Urothelium cell line (cell line): ENCODE data around the gene GALNT9.
"Not testable (repeated sequence)": the region's sequence is repeated elsewhere in the genome, so short reads cannot be mapped to it uniquely, and the experiment has no call there.

Experiments used
- DNase-seq: peaks from one replicate; pipeline ENCODE4 v3.0.0; 2011; ENCODE audit warnings: low spot score, mixed read lengths
- FAIRE-seq: peaks from 2 replicates; lab custom pipeline; 2011; peaks lifted over from hg19 to GRCh38; lab: Jason Lieb, UNC

GALNT9 gene

DNA sequence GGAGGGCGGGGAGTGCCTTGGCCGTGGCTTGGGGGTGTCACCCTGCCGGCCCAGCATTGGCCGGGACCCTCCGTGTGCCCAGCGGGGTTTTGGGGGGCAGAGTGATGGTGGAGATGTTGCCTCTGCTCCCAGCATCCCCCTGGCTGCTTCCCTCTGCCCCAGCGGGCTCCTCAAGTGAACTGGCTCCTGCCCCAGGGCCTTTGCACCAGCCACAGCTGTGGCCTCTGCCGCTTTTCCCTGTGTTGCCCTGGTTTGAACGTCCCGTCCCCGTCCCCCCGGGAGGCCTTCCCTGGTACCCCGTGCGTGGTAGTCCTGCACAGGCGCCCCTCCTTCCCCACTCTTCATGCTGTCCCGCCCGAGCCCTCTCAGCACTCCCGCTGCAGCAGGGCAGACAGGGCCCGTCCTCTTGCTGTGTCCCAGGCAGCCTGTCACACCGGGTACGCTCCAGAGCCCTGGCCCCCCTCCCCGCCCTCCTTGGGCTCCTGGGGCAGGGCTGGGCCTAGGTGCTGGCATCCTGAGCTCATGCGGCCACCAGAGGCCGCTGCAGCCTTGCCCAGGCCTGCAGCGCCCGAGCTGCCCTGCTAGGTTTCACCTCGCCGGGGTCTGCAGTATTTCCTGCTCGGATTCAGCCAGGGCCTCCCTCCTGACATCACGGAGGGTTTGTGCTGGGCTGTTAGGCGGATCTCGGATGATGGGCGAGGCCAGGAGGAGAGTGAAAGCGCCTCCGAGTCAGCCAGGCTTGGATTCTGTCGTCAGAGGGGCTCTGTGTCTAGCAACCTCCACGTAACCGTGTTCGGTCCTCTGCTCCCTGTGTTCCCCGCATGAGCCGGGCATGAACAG, 175.7 kb downstream of the GALNT9 start:
- DNase-seq (peak; percentile 86), FAIRE-seq (no peak)

DNA sequence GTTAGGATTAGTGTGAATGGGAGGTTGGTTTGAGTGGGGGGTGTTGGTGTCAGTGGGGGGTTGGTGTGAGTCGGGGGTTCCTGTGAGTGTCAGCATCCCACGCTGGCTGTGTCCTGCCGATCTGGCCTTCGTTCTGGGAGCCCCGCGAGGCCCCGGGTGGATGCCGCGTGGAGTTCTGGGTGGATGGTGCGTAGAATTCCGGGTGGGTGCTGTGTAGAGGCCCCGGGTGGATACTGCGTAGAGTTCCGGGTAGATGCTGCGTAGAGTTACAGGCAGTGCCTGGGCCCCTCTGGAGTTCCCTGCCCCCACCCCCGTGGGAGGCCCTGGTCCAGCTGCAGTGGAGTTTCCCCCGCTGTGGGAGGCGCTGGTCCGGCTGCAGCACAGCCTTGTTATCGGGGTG, 176.4 kb downstream of the GALNT9 start:
- FAIRE-seq (no peak), DNase-seq (no peak)

DNA sequence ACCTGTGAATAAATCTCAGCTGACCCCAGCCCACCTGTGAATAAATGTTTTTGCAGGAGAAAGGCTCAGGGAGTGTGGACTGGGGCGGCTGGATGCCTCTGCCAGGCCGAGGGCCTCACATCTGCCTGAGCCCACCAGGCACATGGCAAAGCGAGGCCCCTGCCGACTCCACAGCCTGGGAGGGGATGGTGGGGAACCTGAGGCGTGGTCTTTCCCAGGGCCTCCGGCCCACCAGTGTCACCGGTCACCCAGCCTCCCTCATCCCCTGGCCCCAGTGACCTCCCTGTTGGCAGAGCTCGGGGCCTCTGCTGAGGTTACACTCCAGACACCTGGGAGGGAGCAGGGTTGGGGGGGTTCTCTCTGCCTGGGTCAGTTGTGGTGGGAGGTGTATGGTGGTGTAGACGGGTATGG, 177.0 kb downstream of the GALNT9 start:
- FAIRE-seq, result no peak

DNA sequence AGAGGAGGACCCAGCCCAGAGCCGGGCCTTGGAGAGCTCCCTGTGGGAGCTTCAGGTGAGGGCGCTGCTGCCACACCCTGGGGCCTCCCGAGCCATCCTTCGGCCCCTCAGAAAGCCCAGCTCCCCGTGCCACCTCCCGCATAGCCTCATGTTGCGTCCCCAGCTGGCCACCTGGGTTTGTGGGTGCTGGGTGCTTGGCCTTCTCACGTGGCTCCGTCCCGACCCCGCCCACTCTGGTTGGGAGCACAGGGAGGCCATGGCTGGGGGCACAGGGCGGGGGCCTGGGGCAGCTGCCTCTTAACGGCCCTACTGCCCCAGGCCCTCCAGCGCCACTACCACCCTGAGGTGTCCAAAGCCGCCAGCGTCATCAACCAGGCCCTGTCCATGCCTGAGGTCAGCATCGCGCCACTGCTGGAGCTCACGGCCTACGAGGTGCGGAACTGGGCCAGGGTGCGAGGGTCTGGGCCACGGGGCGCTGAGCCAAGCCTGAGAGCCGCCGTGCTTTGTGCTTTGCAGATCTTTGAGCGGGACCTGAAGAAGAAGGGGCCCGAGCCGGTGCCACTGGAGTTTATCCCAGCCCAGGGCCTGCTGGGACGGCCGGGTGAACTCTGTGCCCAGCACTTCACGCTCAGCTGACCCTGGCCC, 177.5 kb downstream of the GALNT9 start:
- DNase-seq (no peak), FAIRE-seq (no peak)

More for the DNA sequence above, 177.0 kb downstream of the GALNT9 start:
- DNase-seq, result no peak

DNA sequence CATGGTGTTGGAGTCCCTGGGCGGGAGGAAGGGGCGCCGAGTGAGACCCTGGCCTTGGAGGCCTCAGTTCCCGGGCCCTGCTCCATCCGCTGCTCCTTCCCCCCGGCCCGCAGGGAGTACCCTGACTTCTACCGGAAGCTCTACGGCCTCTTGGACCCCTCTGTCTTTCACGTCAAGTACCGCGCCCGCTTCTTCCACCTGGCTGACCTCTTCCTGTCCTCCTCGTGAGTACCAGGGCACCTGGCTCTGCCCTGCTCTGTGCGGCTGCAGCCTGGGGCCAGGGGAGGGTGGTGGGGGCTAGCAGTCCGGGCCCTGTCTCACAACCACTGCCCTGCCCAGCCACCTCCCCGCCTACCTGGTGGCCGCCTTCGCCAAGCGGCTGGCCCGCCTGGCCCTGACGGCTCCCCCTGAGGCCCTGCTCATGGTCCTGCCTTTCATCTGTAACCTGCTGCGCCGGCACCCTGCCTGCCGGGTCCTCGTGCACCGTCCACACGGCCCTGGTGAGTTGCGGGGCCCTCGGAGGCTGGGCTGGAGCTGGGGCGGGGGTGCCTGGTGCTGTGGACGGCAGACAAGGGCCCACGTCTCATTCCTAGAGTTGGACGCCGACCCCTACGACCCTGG, 178.1 kb downstream of the GALNT9 start:
- no peak for FAIRE-seq
- DNase-seq, result no peak

DNA sequence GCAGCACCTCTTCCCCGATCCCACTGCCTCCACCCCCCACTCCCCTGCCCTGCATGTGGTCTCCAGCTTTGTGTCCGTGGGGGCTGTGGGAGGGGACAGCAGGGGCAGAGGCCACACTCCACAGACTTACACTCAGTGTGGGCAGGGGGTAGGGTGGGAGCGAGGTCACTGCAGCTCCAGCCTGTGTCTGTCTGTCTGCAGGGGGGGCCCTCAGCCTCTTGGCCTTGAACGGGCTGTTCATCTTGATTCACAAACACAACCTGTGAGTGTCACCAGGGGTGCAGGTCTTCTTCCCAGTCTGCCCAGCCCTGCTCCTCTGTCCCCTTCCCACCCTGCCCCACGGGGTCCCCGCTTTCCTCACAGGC, 178.6 kb downstream of the GALNT9 start:
- DNase-seq (no peak), FAIRE-seq (no peak)

DNA sequence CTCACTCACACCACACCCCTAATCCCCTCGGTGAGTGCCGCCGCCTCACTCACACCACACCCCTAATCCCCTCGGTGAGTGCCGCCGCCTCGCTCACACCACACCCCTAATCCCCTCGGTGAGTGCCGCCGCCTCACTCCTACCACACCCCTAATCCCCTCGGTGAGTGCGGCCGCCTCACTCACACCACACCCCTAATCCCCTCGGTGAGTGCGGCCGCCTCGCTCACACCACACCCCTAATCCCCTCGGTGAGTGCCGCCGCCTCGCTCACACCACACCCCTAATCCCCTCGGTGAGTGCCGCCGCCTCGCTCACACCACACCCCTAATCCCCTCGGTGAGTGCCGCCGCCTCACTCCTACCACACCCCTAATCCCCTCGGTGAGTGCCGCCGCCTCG, 179.9 kb downstream of the GALNT9 start:
- DNase-seq, FAIRE-seq: not testable (repeated sequence)

DNA sequence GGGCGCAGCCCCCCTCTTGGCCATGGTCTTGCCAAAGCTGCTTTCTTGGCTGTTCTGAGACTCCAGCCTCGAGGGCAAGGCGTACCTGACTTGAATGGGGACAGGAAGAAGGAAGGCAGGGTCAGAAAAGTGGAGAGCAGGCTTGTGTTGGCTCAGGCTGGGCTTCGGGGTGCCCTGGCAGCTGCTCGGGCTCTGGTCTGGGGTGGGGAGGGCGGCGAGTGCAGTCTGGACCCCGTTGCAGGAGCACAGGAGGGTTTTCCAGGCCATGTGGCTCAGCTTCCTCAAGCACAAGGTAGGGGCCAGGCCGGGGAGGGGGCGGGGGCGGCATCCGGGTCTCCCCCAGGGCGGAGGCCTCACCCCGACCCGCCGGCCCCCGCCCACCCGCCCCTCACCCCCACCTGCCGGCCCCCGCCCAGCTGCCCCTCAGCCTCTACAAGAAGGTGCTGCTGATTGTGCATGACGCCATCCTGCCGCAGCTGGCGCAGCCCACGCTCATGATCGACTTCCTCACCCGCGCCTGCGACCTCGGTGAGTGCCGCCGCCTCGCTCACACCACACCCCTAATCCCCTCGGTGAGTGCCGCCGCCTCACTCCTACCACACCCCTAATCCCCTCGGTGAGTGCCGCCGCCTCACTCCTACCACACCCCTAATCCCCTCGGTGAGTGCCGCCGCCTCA, 180.9 kb downstream of the GALNT9 start:
- FAIRE-seq, result no peak
- DNase-seq, result no peak

DNA sequence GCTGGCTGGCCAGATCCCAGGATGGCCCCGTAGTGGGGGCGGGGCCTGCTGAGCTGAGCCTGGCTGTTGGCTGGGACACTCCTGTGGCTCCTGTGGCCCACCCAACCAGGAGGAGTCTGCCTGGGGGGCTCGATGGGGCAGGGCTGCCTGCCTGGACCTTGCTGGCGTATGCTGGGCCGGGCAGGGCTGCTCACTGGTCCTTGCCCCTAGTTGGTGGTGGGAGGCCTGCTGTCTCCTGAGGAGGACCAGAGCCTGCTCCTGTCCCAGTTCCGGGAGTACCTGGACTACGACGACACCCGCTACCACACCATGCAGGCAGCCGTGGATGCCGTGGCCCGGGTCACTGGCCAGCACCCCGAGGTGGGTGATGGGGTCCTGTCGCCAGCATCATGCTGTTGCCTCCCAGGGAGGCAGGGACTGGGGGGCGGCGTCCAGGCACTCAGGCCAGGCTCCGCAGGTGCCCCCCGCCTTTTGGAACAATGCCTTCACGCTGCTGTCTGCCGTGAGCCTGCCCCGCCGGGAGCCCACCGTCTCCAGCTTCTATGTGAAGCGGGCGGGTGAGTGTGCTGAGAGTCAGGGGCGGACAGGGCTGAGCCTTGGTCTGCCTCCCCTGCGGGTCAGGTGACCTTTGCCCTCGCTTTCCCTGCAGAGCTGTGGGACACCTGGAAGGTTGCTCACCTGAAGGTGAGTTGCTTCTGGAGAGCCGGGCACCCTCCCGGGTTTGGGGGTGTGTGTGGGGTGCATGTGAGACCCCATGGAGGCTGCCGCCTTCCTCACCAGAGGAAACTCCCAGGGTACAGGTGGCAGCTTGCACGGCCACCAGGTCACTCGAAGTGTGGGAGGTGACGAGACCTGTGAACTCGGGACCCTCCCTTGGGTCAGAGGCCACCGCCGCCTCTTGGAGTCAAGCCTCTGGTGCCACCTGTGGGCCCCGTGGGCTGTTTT, 181.7 kb downstream of the GALNT9 start:
- DNase-seq (no peak), FAIRE-seq (no peak)

DNA sequence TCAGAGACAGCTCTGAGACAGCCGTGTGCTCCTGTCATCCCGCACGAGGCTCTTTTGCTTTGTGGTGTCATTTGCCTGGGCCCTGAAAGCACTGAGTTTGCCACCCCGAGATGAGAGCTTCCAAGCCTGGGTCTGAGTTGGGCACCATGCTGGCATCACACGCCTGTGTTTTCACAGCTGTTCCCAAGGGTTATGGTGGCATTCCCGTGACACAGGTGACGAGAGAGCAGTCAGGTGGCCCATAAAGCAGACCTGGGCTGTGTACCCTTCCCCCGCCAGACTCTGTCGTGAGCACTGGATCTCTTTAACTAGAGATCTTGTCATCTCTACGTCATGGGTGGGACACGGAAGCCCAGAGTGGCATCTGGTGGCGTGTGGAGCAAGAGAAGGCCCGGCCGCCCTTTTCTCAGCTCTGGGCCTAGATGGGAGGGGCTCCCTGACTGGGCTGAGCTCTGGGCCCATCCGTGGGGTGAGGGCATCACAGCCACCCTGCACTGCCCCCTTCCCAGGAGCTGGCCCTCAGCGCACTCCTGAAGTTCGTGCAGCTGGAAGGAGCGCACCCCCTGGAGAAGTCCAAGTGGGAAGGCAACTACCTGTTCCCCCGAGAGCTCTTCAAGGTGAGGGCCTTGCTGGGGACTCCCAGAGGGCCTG, 182.5 kb downstream of the GALNT9 start:
- DNase-seq, result no peak
- no peak for FAIRE-seq
